COLO668 (cell line): ENCODE results near the gene STK4.

Experiments used
- DNase-seq: peaks from one replicate; lab custom pipeline; 2025; ENCODE audit not compliant: unreplicated experiment; lab: John Stamatoyannopoulos, UW

STK4 gene

DNA sequence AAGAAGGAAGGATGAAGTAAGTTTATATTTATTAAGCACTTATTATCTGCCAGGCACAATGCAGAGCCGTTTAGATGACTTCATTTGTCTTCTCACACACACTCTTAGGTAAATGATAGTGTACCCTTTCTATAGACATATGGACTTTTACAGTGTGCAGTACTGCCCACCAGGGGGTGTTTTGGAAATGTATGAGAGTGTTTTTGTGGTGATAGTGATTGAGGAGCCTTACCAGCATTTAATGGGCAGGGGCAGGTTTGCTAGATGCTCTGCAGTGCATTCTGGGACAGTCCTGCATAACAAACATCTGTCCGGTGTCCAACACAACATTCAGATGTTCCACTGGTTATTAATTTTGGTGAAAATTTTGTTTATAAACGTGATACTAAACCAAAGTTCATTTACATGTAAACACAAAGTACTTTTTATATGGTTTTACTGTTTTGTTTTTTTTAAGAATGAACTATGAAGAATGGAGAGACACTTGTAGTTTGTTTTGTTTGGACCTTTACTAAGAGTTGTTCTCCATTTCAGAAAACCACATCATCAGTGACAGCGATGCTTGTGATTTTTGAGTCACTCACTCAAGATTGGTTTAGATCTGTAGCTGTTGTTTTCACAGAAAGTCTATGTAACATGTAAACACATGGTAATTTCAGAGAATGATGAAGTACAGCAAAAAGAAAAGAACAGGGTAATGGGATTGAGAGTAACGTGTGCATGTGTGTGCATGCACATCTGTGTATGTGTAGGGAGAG is 114.7 kb downstream of the STK4 start:
- peak; percentile 9 for DNase-seq

DNA sequence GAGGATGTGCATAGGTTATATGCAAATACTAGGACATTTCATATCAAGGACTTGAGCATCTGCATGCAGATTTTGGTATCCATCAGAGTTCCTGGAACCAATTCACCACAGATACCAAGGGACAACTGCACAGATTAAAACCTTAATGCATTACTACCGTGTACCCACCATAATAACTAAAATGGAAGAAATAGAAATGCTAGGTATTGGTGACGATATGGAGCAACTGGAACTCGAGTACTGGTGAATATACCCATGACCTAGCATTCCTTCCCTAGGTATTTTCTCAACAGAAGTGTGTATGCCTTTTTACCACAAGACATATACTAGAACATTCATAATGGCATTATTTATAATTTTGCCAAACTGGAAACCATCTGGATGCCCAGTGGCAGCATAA is 116.2 kb downstream of the STK4 start:
- no peak for DNase-seq

GRCh38 chr20:45083127-45083526 is 116.8 kb downstream of the STK4 start:
- no peak for DNase-seq

DNA sequence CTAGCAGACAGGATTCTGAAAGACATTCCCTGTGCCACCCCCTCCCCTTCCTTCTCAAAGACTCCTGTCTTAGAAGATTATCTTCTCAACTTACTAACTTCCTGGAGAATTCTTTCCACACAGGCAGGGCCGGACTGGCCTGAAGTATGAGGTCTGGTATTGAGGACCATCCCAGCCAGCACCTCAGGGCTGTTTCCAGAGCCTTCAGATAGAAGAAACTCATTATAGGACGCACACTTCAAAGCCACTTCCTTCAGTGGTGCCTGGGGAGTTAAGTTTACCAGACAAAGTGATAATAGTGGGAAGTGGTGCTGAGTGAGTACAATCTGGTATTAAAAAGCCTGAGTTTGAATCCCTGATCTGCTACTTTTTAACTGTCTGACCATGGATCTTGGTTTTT is 119.0 kb downstream of the STK4 start:
- DNase-seq, result no peak

DNA sequence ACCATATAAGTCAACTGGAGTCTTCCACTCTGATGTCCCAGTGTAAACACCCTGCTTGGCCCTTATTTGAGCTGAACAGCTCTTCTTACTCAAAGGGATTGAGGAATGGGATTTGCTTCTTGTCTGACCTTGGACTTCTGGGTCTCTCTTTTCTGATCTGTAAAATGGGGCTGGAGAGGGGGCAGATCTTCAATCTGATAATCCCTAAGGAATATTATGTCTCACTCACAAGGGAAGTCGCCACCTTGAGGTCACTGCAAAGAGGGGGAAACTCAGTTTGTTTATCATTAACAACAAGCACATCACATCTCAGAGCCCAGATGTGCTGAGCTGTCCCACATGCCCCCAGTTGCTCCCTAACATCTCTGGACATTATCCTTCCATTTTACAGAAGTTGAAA is 119.6 kb downstream of the STK4 start:
- DNase-seq, result no peak

DNA sequence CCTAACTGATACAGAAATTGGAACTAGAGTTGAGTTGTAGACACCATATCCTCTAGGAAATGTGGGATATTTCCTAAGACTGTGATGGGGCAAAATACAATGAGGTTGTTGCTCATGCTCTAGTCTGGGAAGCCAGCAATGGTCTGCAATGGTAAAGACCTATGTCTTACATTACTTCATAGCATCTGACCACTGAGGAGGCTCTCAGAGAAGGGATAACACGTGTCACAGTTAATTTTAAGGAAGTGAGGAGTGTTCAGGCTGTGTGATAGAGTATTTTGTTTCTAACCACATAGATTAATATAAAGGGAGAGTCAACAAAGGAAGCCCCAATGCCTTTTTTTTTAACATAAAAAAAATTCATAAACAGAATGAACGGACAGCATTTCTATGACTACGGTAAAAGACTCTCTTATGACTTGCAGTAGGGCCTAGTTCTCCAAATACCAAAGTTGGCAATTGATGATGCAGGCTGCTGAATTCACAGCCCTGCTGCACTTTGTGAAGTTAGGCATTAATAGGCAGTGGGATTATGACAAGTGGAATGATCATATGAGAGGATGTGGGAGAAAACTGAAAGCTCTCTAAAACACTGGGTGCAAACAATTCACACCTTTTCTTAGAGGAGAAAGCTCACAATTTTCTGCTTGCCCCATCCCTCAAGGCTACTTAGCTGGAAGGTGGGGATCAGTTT is 120.9 kb downstream of the STK4 start:
- no peak for DNase-seq

GRCh38 chr20:45087814-45088213 is 121.5 kb downstream of the STK4 start:
- no peak for DNase-seq

DNA sequence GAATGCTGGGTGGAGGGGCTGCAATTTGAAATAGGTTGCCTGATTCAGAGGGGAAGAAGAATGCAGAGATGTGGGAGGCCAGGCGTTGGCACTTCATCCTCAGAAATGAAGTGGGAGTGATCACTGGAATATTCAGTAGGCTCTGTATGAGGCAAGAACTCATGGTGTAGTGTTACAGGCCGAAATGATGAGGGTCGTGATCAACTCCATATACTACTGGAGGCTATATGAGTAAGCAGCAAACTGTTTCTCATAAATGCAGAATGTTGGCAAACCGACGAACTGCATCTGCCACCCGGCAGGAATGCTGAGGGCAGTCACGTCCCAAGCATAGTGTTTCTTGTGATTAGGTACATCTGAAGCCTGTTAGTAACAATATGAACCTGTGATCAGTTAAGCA is 121.9 kb downstream of the STK4 start:
- no peak for DNase-seq

DNA sequence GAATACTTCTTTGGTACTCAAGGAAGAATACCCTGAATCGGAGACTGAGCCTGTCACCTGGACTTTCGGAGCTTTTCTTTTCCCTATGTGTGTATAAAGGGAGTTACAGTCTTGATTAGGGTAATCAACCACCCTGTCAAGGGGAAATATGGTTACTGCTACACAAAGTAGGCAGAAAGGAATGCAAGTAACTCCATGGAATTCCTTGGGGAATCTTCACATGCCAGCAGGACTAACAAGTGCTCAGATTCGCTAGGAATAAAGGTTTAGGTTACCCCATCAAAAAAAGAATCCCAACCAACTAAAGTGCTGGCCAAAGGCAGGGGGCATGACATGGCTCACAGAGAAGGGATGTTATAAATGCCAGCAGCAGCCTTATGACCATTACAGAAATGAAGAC is 124.2 kb downstream of the STK4 start:
- no peak for DNase-seq

DNA sequence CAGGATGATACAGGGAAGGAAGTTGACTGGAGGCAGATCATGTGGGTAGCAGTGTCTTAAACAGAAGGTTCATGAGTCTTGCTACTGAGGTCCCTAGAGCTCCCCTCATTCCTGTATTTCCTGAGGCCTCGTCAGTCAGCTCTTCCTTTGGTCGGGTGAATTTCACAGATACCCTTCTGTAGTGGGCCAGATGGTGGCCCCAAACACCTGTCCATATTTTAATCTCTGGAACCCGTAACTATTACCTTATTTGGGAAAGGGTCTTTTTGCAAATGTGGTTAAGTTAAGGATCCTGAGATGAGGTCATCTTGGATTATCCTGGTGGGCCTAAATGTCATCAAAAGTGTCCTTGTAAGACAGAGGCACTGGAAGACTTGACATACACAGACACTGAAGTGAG is 125.1 kb downstream of the STK4 start:
- DNase-seq, result no peak

GRCh38 chr20:45092898-45093297 is 126.6 kb downstream of the STK4 start:
- no peak for DNase-seq

GRCh38 chr20:45094201-45094600 is 127.9 kb downstream of the STK4 start:
- DNase-seq, result no peak

DNA sequence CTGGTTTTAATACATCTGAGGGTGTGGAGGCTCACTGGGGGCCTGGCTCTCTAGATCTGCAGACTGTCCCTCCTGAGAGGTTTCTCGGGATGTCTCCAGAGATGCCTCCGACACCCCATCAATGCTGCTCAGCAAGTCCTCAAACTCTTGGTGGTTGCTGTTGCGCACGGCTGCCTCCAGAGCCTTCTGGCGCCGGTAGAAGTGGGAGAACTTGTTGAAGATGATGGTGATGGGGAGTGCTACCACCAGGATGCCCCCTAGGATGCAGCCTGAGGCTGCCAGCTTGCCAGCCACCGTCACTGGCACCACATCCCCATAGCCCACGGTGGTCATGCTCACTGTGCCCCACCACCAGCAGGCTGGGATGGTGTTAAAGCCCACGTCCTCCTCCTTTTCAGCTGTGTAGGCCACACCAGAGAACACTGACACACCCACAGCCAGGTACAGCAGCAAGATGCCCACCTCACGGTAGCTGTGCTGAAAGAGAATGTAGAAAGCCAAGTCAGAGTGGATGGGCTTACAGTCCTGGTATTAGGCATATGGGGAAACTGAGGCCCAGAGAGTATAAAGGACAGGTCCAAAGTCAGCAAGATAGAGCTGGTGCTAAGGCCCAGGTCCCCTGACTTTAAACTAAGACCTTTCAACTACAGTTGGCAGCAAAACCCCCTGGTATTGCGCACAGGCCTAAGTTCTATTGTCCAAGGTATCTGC is 128.7 kb downstream of the STK4 start:
- no peak for DNase-seq

DNA sequence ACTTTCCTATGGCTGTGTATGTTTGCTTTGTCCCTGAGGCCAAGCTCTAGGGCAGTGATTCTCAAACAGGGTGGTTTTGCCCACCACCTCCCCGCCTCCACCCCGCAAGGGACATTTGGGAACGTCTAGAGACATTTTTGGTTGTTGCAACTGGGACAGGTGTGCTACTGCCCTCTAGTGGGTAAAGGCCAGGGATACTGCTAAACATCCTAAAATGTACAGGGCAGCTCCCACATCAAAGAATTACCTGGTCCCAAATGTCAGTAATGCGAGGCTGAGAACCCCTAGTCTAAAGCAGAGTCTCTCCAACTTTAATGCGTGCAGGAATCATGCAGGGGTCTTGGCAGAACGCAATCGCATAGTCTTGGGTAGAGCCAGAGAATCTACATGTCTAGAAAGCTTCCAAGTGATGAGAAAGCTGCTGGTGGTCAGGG is 129.5 kb downstream of the STK4 start:
- DNase-seq, result peak; percentile 45

DNA sequence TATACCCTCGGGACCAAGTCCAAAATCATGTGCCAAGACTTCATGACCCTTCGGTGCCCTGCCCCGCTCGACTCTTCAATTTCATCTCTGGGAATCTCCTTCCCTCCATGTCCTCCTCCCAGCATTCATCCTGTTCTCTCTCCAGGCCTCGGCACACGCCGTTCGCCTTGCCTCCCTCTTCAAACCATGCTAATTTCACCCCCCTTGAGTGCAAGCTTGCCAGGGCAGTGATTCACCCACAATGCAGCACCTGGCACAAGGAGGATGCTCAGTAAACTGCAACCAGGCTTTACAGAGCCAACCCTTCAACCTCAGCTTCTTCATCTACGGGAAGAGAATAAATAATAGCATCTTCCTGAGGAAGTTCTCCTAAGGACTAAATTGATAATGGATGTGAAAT is 130.5 kb downstream of the STK4 start:
- no peak for DNase-seq

- no peak for DNase-seq
Measured at GRCh38 chr20:45097485-45098102, 131.3 kb downstream of the STK4 start.

- DNase-seq, result no peak
Measured at GRCh38 chr20:45098103-45098773, 131.9 kb downstream of the STK4 start.

DNA sequence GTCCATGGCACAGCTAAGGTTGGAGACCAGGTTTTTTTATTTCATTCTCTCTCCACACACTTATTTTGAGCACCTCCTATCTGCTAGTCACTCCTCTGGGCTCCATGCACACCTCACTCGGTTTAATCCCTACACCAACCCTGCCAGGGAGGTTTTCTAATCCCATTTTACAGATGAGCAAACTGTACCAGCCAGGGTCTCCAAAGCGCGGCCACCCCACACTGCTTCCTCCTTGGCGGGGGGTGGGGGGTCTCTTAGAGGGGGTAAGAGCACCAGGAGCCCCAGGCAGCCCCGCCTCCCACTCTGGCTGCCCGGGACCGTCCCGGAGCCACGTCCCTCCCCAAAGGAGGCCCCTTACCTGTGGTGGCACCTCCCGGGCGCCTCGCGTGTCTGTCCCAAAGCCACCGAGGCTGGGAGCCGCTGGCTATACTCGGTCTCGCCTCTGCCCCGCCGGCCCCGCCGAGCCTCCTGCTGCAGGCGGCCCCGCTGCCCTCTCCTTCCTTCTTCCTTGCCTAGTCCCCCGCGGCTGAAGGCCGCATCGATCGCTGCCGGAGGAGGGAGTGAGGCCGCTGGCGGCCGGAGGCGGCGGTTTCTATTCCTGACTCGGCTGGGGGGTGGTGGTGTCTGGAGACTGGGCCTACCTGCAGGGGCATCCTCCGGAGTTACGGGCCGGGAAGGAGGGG is 134.4 kb downstream of the STK4 start, which contains the start of gene KCNS1:
Gene KCNS1 (minus strand): TSS at position 565 of the 683 bp plus-strand sequence. CDS start 1,891 bp downstream, outside the sequence.
- DNase-seq, result peak; percentile 43

DNA sequence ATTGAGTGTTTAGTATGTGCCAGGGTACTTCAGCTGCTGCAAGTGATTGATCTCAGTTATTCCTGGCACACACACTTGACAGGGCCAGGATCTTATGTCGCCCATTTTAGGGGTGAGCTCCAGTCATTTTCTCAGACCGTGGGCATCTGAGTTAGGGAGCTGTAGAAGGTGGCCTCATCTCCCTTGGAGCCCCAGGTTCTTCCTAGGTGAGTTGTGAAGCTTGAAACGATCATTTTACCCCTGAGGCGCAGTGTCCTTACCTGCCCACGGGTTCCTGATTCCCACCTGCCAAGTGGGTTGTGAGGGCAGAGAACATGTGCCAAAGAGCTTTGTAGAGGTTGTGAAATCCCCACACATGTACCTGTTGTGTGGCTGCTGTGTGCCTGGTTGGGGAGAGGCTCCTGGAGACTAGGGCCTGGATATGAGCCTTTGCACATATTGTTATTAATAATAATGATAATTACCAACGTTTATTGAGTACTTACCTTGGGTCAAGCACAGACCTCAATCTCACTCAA is 135.1 kb downstream of the STK4 start:
- DNase-seq, result no peak

GRCh38 chr20:45103072-45103471 is 136.8 kb downstream of the STK4 start:
- no peak for DNase-seq
